ENCODE measurements around the gene ABCG1.

DNA sequence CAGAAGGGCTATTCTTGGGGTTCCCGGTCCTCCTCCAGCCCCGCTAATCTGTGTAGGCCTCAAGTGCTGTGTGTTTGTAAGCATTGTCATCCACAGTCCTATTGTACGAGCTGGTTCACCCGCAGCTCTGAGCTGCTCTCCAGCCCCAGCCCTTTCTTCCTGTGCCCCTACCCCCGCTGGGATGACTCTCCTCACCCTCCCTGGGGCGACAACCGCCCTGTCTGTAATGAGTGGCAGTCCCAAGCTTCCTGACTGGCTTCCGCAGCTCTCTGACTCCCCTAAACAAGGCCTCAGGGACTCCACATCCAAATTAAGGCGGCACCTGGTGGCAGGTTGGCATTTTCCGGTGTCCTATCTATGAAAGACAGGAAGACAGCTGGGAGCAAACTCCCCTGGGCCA is 50.4 kb downstream of the ABCG1 start:
- TF ChIP-seq POLR2A (IDR thresholded peaks at IDR 0.05) (no peak), POLR2AphosphoS5 (IDR thresholded peaks at IDR 0.05) (no peak), EP300 (IDR thresholded peaks at IDR 0.05) (no peak)
- TF ChIP-seq, protein P1, sequence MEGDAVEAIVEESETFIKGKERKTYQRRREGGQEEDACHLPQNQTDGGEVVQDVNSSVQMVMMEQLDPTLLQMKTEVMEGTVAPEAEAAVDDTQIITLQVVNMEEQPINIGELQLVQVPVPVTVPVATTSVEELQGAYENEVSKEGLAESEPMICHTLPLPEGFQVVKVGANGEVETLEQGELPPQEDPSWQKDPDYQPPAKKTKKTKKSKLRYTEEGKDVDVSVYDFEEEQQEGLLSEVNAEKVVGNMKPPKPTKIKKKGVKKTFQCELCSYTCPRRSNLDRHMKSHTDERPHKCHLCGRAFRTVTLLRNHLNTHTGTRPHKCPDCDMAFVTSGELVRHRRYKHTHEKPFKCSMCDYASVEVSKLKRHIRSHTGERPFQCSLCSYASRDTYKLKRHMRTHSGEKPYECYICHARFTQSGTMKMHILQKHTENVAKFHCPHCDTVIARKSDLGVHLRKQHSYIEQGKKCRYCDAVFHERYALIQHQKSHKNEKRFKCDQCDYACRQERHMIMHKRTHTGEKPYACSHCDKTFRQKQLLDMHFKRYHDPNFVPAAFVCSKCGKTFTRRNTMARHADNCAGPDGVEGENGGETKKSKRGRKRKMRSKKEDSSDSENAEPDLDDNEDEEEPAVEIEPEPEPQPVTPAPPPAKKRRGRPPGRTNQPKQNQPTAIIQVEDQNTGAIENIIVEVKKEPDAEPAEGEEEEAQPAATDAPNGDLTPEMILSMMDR (IDR thresholded peaks at IDR 0.05), result no peak

Measured in stomach (tissue), 4 donors.